Glutamatergic neuron (in vitro differentiated cells): Measurements from ENCODE around the gene CDCA4. TPM values are rescaled to one million over a fixed set of nuclear protein-coding genes. Genes with fewer than 3 reads are reported as not detected.

Experiments used
- DNase-seq: peaks from one replicate; pipeline ENCODE4 v3.0.0; 2022
- H3K27ac Mint-ChIP-seq: one replicate; pipeline ENCODE4 v1.8.0; 2020; ENCODE audit warnings: mild to moderate bottlenecking, mixed read lengths, inconsistent platforms; ENCODE audit not compliant: unreplicated experiment
- H3K27me3 Mint-ChIP-seq: one replicate; pipeline ENCODE4 v1.8.0; 2020; ENCODE audit warnings: mild to moderate bottlenecking, moderate library complexity, mixed read lengths, inconsistent platforms; ENCODE audit not compliant: unreplicated experiment
- H3K36me3 Mint-ChIP-seq: one replicate; pipeline ENCODE4 v1.8.0; 2020; ENCODE audit warnings: mild to moderate bottlenecking, mixed read lengths, inconsistent platforms; ENCODE audit not compliant: unreplicated experiment
- H3K4me1 Mint-ChIP-seq: one replicate; pipeline ENCODE4 v1.8.0; 2020; ENCODE audit warnings: mild to moderate bottlenecking, low read depth, mixed read lengths, inconsistent platforms; ENCODE audit not compliant: unreplicated experiment
- H3K4me3 Mint-ChIP-seq: one replicate; pipeline ENCODE4 v1.8.0; 2020; ENCODE audit warnings: mild to moderate bottlenecking, mixed read lengths, inconsistent platforms; ENCODE audit not compliant: unreplicated experiment
- H3K9me3 Mint-ChIP-seq: one replicate; pipeline ENCODE4 v1.8.0; 2020; ENCODE audit warnings: mild to moderate bottlenecking, moderate library complexity, mixed read lengths, inconsistent platforms; ENCODE audit not compliant: unreplicated experiment
- total RNA-seq: library from RNA; stranded (reverse); fragmentation: NEBNext Ultra II Directional; extraction: Animal tissue kit (Norgen Biotek cat#: 25700); gene quantifications from one replicate; pipeline ENCODE4 v1.2.1, GENCODE V29; 2021; ENCODE audit not compliant: unreplicated experiment
- TF ChIP-seq, protein P1 (sequence below): fragments of 200-600 bp; sonication (generic); IDR thresholded peaks from one replicate; pipeline ENCODE4 v1.5.0; 2021; ENCODE audit not compliant: partially characterized antibody, unreplicated experiment

Gene CDCA4
- total RNA-seq, 1 donor from 2014 or later, result 23.2 TPM

- peaks cover 6% of the 10 kb centered on the region for H3K27me3 Mint-ChIP-seq
- peaks cover 3% of the 10 kb centered on the region for H3K9me3 Mint-ChIP-seq
- no peak overlapping the region for H3K4me3 Mint-ChIP-seq
- TF ChIP-seq, protein P1, sequence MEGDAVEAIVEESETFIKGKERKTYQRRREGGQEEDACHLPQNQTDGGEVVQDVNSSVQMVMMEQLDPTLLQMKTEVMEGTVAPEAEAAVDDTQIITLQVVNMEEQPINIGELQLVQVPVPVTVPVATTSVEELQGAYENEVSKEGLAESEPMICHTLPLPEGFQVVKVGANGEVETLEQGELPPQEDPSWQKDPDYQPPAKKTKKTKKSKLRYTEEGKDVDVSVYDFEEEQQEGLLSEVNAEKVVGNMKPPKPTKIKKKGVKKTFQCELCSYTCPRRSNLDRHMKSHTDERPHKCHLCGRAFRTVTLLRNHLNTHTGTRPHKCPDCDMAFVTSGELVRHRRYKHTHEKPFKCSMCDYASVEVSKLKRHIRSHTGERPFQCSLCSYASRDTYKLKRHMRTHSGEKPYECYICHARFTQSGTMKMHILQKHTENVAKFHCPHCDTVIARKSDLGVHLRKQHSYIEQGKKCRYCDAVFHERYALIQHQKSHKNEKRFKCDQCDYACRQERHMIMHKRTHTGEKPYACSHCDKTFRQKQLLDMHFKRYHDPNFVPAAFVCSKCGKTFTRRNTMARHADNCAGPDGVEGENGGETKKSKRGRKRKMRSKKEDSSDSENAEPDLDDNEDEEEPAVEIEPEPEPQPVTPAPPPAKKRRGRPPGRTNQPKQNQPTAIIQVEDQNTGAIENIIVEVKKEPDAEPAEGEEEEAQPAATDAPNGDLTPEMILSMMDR, result no peak
- H3K4me1 Mint-ChIP-seq, result peaks cover 12% of the 10 kb centered on the region
- H3K36me3 Mint-ChIP-seq, result no peaks in the 10 kb centered on the region
- DNase-seq, result peak; percentile 12
- no peak overlapping the region for H3K27ac Mint-ChIP-seq
Measured at GRCh38 chr14:104972301-104973134, 48.4 kb downstream of the CDCA4 start.

DNA sequence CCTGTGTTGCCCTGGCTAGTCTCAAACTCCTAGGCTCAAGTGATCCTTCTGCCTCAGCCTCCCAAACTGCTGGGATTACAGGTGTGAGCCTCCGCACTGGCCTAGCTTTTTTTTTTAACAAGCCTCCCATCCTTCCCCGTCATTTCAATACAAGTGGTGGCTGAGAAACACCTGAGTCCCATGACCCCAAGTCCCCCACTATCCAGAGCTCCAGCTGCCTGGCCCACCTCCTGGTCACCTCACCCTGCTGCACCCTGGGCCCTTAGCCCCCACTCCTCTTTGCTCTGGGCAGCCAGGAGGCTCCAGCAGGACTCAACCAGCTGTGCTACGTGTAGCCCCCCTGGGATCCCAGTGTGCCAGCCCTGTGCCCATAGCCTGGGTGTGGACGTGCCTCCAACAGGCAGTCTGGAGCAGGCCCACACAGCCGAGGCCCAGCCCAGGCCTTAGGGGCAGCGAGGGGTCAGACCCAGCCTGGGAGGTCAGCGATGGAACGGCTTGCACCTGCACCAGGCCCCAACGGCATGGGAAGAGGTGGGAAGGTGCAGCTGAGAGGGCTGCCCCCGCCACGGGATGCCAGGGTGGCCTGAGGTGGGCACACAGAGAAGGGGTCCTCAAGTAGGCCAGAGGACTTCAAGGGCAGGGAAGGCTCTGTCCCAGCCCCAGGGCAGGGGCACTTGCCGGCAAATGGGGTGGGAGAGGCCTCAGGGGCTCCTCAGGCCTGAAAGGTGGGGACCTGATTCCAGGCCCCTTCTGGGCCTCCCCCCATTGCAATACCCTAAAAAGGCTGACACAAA lies 49.2 kb downstream of the CDCA4 start:
- H3K27me3 Mint-ChIP-seq, result peaks cover 6% of the 10 kb centered on the region
- peaks cover 3% of the 10 kb centered on the region for H3K9me3 Mint-ChIP-seq
- no peaks in the 10 kb centered on the region for H3K36me3 Mint-ChIP-seq
- TF ChIP-seq, protein P1, result no peak
- H3K4me3 Mint-ChIP-seq, result no peak overlapping the region
- peak; percentile 14 for DNase-seq
- no peak overlapping the region for H3K27ac Mint-ChIP-seq
- peaks cover 11% of the 10 kb centered on the region for H3K4me1 Mint-ChIP-seq

- no peak overlapping the region for H3K27ac Mint-ChIP-seq
- DNase-seq, result peak; percentile 62
Measured at GRCh38 chr14:104970231-104971068, 50.4 kb downstream of the CDCA4 start.

GRCh38 chr14:104969741-104970230 lies 51.1 kb downstream of the CDCA4 start:
- peaks cover 5% of the 10 kb centered on the region for H3K4me1 Mint-ChIP-seq
- H3K27me3 Mint-ChIP-seq, result peaks cover 4% of the 10 kb centered on the region
- peaks cover 2% of the 10 kb centered on the region for H3K9me3 Mint-ChIP-seq
- H3K4me3 Mint-ChIP-seq, result no peak overlapping the region
- peak; percentile 14 for DNase-seq
- TF ChIP-seq, protein P1, result no peak
- H3K27ac Mint-ChIP-seq, result no peak overlapping the region
- no peaks in the 10 kb centered on the region for H3K36me3 Mint-ChIP-seq

More at GRCh38 chr14:104970231-104971068, 50.4 kb downstream of the CDCA4 start:
- TF ChIP-seq, protein P1, result no peak
- no peak overlapping the region for H3K4me3 Mint-ChIP-seq
- peaks cover 4% of the 10 kb centered on the region for H3K27me3 Mint-ChIP-seq
- H3K9me3 Mint-ChIP-seq, result peaks cover under 1% of the 10 kb centered on the region
- H3K4me1 Mint-ChIP-seq, result peaks cover 5% of the 10 kb centered on the region
- H3K36me3 Mint-ChIP-seq, result no peaks in the 10 kb centered on the region
